T-helper 1 cell (primary cell): ENCODE measurements around the gene AURKAIP1.
"Not testable (repeated sequence)": the region's sequence is repeated elsewhere in the genome, so short reads cannot be mapped to it uniquely, and the experiment has no call there.

ENCODE experiments used
- DNase-seq, 5 donors: peaks; one replicate each; pipeline ENCODE4 v3.0.0-alpha.2; 2012 to 2020
- total RNA-seq, 4 donors: gene quantifications; one replicate each; lab custom pipeline; 2026; lab: John Stamatoyannopoulos, UW

The AURKAIP1 gene
- total RNA-seq, result 18.1 to 34.1 (median 27.6) reads per million in 4 donors

DNA sequence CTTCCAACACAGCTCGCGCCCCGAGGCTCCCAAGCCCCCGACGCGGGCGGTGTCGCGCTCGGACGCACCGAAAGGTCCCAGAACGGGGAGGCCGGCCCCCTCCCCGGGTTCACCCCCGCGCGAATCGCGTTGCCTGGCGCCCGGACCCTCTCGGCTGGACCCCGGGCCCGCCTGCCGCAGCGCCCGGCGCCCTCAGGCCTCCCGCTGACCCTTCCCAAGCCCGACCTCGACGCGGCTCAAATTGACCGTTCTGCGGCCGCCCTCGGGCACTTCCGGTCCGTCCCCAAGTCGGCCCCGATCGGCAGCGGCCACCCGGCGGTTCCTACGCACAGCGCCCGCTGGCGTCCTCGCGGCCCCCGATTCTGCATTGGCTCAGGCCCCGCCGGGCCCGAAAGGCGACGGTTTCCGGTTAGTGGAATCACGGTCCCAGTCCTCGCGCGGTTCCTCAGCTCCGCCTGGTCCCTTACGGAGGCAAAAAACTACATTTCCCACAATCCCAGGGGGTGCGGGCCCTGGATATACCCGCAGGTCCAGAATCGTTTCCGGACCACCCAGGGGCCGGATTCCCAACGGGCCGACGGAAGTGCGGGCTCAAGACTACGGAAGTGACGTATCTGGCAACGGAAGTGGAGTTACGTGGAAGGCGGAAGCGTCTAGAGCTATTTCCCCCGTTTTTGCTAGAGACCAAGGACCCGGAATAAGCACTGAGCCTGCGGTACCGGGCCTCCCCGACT lies at the start of gene AURKAIP1:
TSS of gene AURKAIP1 (minus strand) at position 279 of the 734 bp plus-strand sequence. CDS start 451 bp downstream, outside the sequence.
- DNase-seq, result peak; percentile 91 to 99 (median 95)

DNA sequence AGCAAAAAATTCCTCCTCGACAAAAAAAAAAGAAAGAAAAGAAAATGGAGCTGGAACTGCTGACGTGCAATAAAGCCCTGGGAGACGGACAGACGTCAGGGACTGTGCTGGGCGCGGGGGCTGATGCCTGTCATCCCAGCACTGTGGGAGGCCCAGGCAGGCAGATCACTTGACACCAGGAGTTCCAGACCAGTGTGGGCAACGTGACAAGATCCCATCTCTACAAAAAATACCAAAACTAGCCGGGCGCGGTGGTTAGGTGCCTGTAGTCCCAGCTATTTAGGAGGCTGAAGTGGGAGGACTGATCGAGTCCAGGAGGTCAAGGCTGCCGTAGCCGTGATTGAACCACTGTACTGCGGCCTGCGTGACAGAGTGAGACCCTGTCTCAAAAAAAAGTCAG lies 49.7 kb upstream of the AURKAIP1 start:
- no peak for DNase-seq

DNA sequence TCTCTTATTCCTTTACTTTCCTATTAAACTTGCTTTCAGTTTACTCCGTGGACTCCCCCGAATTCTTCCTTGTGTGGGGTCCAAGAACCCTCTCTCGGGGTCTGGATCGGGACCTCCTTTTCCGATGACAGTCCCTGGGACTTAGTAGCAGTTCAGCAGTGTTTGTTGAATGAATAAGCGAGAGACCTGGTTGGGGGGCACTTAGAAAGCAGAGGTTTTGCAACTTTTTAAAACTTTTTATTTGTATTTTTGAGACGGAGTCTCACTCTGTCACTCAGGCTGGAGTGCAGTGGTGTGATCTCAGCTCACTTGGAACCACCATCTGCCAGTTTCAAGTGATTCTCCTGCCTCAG lies 48.2 kb upstream of the AURKAIP1 start:
- DNase-seq, result no peak

DNA sequence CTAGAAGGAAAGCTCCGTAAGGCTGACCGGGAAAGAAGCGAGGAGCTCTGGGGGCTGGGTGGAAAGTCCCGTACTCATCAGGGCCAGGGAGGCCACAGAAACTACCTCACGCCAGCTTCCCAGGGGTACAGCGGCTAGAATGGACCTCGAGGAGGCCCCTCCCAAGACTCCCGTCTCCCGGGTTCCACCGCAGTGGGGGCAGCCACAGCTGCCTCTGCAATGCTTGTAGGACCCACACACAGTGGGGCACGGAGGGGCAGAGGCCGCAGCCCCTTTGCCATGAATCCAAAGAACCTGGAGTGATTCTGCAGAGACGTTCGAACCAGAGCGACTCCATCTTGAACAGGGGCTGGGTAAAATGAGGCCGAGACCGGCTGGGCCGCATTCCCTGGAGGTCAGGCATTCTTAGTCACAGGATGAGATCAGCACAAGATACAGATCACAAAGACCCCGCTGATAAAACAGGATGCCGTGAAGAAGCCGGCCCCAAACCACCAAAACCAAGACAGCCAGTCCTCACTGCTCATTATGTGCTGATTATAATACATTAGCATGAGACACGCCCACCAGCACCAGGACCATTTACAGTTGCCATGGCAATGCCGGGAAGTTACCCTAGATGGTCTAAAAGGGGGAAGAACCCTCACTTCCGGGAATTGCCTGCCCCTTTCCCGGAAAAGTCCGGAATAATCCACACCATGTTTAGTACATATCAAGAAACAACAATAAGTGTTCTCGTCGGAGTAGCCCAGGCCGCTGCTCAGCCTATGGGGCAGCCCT lies 47.6 kb upstream of the AURKAIP1 start:
- DNase-seq, result no peak

DNA sequence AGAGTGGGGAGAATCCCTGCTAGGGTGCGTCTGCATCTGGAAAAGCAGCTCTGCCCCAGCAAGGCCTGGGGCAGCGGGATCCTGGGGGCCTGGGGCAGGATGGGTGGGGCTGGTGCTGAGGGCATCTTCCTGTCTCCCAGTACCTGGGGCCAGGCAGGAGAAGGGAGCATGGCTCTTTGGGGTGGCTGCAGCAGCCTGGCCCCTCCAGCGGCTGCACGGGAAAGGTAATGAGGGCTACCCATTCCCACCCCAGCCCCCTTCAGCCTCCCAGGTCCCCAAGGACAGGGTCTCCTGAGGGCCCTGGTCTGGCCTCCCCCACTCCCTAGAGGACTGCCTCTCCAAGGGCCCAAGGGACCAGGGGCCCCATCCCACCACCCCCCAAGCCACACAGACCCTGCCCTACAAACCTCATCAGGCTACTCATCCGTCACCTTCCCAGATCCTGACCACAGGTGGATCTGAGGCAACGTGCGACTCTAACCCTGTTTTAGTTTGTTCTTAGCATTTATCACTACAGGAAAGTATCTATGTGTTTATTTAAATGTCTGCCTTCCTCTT lies 47.0 kb upstream of the AURKAIP1 start:
- DNase-seq, result no peak

DNA sequence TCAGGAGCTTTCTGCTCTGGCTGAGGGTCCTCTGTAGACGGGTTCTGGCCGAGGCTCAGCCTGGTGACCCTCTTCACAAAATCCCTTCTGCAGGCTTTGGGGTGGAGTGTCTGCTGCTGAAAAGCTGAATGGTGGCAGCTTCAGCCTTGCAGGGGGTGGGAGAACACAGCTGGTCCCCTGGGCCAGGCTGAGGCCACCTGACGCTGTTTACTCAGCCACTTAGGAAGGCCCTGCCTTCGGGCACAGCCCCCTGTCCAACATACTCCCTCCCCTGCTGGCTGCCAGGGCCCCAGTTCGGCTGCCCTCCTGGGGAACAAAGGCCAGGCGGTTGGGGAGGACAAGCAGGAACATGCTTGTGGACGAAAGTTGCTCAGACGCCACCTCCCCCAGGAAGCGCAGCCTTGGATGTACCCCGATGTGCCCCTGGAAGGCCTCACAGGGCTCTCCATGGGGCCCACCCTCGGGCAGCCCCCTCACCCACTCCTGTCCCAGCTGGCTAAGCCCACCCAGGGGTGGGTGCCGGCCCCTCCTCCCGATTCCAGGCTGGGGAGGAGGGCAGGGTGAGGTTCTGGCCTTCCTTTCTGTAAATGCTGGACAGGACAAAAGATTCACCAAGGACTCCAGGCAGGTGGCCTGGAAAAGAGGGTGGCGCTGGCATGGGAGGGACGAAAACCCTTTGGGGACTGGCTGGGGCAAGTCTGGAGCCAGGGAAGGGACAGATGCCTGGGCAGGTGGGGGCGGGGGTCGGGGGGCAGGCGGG lies 46.3 kb upstream of the AURKAIP1 start, which contains the start of gene ANKRD65:
TSS of gene ANKRD65 (minus strand) at position 130 of the 760 bp plus-strand sequence. CDS start 271 bp downstream, outside the sequence.
- DNase-seq, result no peak

DNA sequence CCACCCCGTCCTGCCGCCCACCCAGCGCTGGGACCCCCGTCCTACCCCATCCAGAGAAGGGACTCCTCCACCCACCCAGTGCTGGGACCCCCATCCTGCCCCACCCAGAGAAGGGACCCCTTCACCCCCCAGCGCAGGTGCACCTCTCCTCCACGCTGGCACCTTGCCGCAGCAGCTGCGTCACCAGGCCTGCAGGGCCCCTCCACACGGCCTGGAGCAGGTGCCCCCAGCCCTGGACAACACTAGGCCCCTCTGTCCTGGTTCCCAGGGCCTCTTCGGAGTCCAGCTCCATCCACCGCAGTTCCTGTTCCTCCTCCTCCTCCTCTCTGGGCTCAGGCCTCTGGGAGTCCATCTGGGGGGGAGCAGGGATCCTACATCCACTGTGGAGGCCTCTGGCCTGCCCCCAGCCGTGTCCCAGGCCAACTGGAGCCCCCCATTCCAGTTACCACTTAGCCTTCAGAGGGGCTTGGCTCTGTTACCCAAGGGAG lies 45.7 kb upstream of the AURKAIP1 start:
- no peak for DNase-seq

DNA sequence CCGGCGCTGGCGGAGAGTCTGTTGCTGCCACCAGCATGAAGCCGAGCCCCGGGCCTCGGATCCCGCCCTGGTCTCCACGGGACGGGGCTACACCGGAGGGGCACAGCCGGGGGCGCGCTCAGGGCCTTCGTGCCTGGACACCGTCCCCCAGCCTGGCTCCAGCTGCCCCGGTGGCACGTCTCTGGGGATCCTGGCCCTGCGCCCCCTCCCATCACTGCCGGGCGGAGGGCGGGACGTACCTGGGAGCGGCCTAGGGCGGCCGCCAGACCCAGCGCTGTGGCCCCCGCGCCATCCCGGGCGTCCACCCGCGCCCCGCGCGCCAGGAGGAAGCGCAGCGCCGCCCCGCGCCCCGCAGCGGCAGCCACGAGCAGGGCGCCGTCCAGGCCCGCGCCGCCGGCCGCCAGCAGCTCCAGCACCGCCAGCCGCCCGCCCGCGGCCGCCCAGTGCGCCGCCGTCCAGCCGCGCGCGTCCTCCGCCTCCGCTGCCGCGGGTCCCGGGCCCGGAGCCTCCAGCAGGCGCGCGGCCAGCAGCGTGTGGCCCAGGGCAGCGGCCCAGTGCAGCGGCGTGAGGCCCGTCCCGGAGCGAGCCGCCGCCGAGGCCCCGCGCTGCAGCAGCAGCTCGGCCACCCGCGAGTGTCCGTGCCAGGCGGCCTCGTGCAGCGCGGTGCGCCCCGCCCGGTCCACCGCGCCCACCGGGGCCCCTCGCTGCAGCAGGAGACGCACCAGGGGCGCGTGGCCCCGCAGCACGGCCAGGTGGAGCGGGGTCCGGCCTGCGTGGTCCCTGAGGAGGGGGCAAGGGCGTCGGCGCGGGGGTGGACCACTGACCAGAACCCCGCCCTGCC lies 45.0 kb upstream of the AURKAIP1 start:
- DNase-seq, result no peak

DNA sequence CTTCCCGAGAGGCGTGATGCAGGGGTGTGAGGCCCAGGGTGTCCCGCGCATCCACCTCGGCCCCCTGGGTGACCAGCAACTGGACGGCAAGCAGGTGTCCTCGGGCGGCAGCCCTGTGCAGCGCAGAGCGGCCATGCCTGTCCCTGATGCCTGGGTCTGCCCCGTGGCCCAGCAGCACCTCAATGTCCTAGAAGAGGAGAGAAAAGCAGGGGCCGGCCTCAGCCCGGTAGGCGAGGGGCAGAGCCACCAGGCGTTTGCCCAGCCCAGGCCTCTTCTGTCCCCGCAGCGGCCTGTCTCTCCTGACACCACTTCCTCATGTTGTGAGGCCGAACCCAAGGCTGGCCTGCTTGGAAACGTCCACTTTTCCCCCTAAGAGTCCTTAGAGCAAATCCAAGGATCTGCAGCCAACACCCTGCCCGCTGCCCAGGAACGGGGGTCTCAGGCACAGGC lies 44.4 kb upstream of the AURKAIP1 start:
- DNase-seq, result no peak

DNA sequence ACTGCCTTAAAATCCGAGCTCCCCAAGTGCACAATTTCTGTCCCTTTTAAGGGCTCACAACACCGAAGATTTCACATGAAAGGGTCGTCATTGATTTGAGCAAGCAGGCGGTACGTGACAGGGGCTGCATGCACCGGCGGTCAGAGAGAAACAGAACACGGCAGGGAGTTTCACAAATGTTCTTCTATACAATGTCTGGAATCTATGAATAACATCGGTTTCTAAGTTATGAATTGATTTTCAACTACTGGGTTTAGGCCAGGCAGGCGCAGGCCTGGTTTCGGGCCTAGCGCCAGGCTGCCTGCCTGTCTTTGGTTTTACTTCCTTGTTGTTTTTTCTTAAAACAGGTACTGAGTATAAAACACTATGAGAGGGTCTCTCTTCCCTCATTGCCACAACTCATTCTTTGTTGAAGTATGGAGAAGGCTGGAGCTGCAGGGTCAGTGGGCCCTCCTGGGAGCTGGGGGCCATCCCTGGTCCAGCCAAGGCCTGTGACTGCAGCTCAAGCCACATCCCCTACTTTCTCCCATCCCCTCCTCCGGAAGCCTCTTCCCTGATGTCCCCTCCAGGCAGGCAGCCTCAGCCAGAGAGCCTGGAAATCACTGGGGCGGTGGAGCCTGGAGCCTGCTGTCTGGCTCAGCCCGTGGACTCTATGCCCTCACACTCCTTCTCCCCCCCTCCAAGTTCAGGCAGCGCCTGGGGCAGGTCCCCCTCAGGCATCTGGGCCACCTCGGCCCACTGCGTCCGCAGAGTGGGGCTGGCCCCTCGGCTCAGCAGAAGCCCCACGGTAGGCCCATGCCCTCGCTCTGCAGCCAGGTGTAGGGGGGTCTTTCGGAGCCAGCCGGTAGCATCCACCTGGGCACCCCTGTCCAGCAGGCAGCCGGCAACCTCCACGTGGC lies 43.7 kb upstream of the AURKAIP1 start:
- DNase-seq, result no peak

DNA sequence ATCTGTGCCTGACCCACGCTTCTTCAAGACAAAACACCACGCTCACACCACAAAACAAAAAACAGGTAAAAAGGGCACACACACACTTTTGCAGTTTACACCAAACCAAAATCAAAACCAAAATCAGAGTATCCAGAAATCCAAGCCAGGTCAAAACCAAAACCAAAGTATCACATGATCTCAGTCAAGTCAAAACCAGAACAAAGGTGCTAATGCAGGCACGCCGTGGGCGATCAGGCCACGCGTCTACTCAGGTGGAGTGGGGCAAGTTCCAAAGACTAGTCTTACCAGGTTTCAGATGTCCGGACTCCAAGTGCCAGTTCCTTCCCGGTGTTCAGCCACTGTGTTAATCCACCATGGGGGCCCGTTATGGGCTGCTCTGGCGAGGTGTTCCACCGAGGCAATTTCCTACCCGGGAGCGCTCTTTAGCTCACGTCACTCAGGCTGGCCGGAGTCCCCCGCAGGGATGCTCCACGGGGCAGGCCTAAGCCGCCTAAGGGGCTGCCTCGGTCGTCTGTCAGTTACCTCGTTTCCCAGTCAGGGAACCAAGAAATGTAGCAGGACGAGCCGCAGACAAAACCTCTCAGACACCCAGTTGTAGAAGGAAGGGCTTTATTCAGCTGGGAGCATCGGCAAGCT lies 42.9 kb upstream of the AURKAIP1 start:
- DNase-seq, result not testable (repeated sequence)

DNA sequence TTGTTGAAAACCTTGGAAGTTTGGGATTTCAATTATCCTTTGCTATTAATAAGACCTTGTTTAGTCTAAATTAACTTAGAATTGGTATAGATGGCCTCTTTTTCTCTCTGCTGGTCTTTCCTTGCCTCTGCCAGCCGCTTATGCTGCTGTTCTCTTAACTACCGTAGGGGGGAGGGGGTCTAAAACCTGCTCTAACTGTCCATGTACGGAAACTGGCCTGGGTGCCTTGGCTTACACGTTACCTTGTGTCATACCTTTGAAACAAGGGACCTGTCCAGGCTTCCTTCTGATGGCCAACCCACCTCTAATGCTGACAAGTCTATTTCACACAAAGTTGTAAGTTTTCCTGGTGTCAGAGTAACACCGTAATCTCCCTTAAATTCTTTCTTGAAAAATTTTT lies 42.4 kb upstream of the AURKAIP1 start:
- not testable (repeated sequence) for DNase-seq

DNA sequence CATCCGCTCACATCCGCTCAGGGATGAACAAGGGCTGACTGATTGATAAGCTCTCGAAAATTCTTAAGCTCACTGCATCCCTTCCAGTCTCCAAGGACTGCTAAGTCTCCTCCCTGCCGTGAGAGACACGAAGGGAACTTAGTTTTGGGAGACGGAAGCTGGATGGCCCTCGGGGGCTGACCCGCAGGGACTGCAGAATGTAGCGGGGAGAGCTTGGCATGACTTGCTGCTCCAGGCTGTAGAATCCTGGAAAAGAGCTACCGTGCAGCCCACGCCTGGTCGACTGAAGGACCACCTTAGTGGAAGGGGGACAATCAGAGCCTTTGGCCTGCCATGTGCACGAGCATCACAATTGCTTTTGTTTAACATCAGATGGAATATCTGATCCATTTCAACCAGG lies 40.7 kb upstream of the AURKAIP1 start:
- DNase-seq, result no peak

DNA sequence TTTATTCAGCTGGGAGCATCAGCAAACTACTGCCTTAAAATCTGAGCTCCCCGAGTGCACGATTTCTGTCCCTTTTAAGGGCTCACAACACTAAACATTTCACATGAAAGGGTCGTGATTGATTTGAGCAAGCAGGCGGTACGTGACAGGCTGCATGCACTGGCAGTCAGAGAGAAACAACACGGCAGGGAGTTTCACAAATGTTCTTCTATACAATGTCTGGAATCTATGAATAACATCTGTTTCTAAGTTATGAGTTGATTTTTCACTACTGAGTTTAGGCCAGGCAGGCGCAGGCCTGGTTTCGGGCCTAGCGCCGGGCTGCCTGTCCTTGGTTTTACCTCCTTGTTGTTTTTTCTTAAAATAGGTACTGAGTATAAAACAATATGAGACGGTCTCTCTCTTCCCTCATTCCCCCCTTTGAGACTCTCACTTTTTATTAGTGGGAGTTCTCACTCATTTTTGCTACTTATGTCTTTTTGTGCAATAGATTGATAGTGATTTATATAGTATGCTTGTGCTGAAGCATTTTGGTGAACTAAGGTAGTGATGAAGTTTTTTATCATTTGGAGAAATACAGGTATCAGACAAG lies 37.4 kb upstream of the AURKAIP1 start:
- not testable (repeated sequence) for DNase-seq

DNA sequence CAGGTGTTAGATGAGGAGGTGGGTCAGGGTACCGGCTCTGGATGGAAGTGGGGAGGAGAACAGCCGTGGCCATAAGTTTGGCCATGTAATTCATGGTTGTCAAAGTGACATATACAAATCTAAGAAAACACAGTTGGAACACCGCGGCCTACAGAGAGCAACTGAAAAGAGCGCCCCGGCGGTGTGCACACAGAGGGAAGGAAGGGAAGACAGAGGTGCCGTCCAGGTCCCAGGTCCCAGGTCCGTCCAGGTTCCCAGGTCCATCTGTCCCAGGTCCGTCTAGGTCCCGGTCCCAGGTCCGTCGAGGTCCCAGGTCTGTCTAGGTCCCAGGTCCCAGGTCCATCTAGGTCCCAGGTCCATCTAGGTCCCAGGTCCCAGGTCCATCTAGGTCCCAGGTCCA lies 36.6 kb upstream of the AURKAIP1 start:
- DNase-seq, result no peak

DNA sequence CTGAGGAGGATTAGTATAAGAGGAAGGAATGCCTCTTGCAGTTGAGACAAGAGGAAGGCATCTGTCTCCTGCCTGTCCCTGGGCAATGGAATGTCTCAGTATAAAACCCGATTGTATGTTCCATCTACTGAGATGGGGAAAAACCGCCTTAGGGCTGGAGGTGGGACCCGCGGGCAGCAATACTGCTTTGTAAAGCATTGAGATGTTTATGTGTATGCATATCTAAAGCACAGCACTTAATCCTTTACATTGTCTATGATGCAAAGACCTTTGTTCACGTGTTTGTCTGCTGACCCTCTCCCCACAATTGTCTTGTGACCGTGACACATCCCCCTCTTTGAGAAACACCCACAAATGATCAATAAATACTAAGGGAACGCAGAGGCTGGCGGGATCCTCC lies 35.2 kb upstream of the AURKAIP1 start:
- DNase-seq, result not testable (repeated sequence)

DNA sequence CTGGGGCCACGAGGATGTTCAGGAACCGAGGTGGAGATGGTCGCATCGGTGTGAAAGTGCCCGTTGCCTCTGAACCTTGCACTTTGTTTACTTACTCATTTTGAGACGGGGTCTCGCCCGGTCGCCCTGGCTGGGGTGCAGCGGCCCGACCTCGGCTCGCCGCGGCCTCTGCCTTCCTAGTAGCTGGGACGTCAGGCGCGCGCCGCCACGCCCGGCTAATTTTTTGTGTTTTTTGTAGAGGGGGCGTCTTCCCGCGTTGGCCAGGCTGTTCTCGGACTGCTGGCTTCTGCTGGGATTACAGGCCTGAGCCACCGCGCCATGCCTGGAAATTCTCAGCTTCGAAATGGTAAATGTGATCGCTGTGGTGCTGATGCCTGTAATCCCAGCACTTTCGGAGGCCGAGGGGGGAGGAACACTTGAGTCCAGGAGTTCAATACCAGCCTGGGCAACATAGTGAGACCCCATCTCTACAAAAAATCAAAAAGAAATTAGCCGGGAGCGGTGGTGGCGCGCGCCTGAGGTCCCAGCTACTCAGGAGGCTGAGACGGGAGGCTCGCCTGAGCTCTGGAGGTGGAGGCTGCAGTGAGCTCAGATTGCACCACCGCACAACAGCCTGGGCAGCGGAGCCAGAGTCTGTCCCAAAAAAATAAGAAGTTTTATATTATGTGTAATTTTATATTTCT lies 32.8 kb upstream of the AURKAIP1 start:
- peak in 1 of 5 donors; percentile 23 for DNase-seq

DNA sequence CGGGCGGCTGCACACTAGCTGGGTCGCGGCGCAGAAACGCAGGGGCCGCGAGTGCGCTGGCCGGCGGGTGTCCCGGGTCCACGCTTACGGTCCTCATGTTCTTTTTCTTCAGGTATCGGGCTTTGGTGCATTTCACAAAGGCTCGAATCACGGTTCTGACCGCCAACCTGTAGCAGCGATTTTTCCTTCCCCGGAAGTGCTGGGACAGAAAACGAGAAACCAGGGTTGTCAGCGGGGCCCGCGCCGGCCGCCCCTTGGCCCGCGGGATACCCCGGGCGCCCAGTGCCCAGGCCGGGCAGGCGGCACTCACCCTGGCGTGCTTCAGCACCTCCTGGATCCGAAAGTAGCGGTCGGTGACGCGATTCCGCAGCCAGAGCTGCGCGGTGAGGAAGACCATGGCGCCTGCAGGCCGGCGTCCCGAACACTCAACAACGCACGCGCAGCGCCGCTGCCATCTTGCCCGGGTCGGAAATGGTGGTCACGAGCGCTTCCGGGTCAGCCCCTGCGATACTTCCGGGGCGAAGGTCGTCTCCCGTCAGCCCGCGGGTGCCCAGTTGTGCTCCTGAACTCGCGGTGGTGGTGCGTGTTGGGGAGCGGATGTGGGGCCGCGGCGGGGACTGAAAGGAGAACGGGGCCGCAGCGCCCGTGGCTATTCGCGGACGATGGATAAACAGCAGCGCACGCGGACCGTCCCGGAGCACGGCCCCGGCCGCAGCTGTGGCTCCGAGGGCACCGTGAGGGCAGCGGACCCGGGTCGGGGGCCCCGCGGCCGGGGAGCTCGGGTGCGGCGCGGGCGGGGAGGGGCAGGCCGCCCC lies 32.0 kb upstream of the AURKAIP1 start, which contains the start of gene MRPL20:
TSS of gene MRPL20 (minus strand) at position 473 of the 815 bp plus-strand sequence. CDS start at position 397, 76 bp downstream.
- DNase-seq, result peak; percentile 92 to 97 (median 95)
